Activated CD8-positive, alpha-beta T cell treated with anti-CD3 and anti-CD28 coated beads for 36 hours (primary cell): ENCODE data around the gene ARHGEF28. TPM values are rescaled to one million over a fixed set of nuclear protein-coding genes. Genes with fewer than 3 reads are reported as not detected.

ENCODE experiments used
- ATAC-seq: fragments of 200-7000 bp; cut with Tn5 transposase; one replicate; pipeline ENCODE4 v1.10.0; 2021; ENCODE audit warnings: mild to moderate bottlenecking, moderate library complexity
- CTCF ChIA-PET: fragments of 350-600 bp; sonication (Branson Sonifier 250); formaldehyde crosslinking; loops from one replicate; lab custom pipeline; 2021; ENCODE audit warnings: antibody characterized with exemption; lab: Charles Lee
- POLR2A ChIA-PET: fragments of 350-600 bp; sonication (Branson Sonifier 250); formaldehyde crosslinking; loops from one replicate; lab custom pipeline; 2021; ENCODE audit warnings: antibody characterized with exemption; lab: Charles Lee
- DNase-seq: peaks from one replicate; pipeline ENCODE4 v3.0.0-alpha.2; 2020
- H3K27ac Mint-ChIP-seq: one replicate; pipeline ENCODE4 v1.8.0; 2021; ENCODE audit warnings: mild to moderate bottlenecking, mixed read lengths
- H3K27me3 Mint-ChIP-seq: one replicate; pipeline ENCODE4 v1.8.0; 2021; ENCODE audit warnings: mixed read lengths
- H3K36me3 Mint-ChIP-seq: one replicate; pipeline ENCODE4 v1.8.0; 2021; ENCODE audit warnings: low read depth, mixed read lengths
- H3K4me1 Mint-ChIP-seq: one replicate; pipeline ENCODE4 v1.8.0; 2021; ENCODE audit warnings: low read depth, mixed read lengths
- H3K4me3 Mint-ChIP-seq: one replicate; pipeline ENCODE4 v1.8.0; 2021; ENCODE audit warnings: mild to moderate bottlenecking, moderate library complexity, mixed read lengths
- H3K9me3 Mint-ChIP-seq: one replicate; pipeline ENCODE4 v1.8.0; 2021; ENCODE audit warnings: mixed read lengths
- CTCF ChIP-seq: fragments of 200-600 bp; IDR thresholded peaks from one replicate; pipeline ENCODE4 v1.8.0; 2022; ENCODE audit warnings: antibody characterized with exemption, mild to moderate bottlenecking
- intact Hi-C: fragments of 100-400 bp; cut with micrococcal nuclease; formaldehyde crosslinking; loops from one replicate; pipeline ENCODE4 v1.10.0; 2022
- total RNA-seq, 2 experiments: library from RNA; stranded (reverse); gene quantifications; one replicate each; pipeline ENCODE4 v1.2.3, GENCODE V29; 2021

The ARHGEF28 gene
- total RNA-seq, 2 experiments from 2014 or later = 0.05 TPM; not detected in 1

GRCh38 chr5:73603998-73604397 lies 22.0 kb upstream of the ARHGEF28 start:
- no peak overlapping the region for H3K27ac Mint-ChIP-seq
- no peaks in the 10 kb centered on the region for H3K27me3 Mint-ChIP-seq
- CTCF ChIA-PET = interaction anchor here (3.8 kb wide), 1 partner anchor 13 kb away, joined by 16 read pairs; no protein-coding TSS in a partner anchor
- intact Hi-C loops = no loop called here
- POLR2A ChIA-PET = no interaction called here
- H3K9me3 Mint-ChIP-seq = peaks cover 2% of the 10 kb centered on the region
- ATAC-seq (no peak), DNase-seq (no peak)
- TF ChIP-seq CTCF = no peak
- no peak overlapping the region for H3K4me3 Mint-ChIP-seq
- no peaks in the 10 kb centered on the region for H3K4me1 Mint-ChIP-seq
- H3K36me3 Mint-ChIP-seq = no peaks in the 10 kb centered on the region

- H3K27me3 Mint-ChIP-seq = peaks cover 2% of the 10 kb centered on the region
Observed at GRCh38 chr5:73605223-73606087, 20.5 kb upstream of the ARHGEF28 start.

GRCh38 chr5:73606206-73606753 lies 19.7 kb upstream of the ARHGEF28 start:
- ChIA-PET CTCF (interaction anchor here (0.9 kb wide), 1 partner anchor 9 kb away, joined by 4 read pairs; no protein-coding TSS in a partner anchor), POLR2A (no interaction called here)
- Mint-ChIP-seq H3K27ac (no peak overlapping the region), H3K4me1 (no peaks in the 10 kb centered on the region), H3K27me3 (peaks cover 9% of the 10 kb centered on the region), H3K36me3 (no peaks in the 10 kb centered on the region), H3K4me3 (no peak overlapping the region), H3K9me3 (peaks cover 2% of the 10 kb centered on the region)
- ATAC-seq = no peak
- intact Hi-C loops = no loop called here
- TF ChIP-seq CTCF = no peak
- DNase-seq = no peak

More at GRCh38 chr5:73605223-73606087, 20.5 kb upstream of the ARHGEF28 start:
- ATAC-seq = no peak
- ChIA-PET CTCF (no interaction called here), POLR2A (no interaction called here)
- no peak for DNase-seq
- no peak for TF ChIP-seq CTCF
- Mint-ChIP-seq H3K9me3 (peaks cover 2% of the 10 kb centered on the region), H3K4me3 (no peak overlapping the region), H3K36me3 (no peaks in the 10 kb centered on the region), H3K27ac (no peak overlapping the region), H3K4me1 (no peaks in the 10 kb centered on the region)
- intact Hi-C loops = no loop called here

GRCh38 chr5:73607228-73607627 lies 18.8 kb upstream of the ARHGEF28 start:
- no peak overlapping the region for H3K27ac Mint-ChIP-seq
- intact Hi-C loops = no loop called here
- no peak for TF ChIP-seq CTCF
- ATAC-seq (no peak), DNase-seq (no peak)
- ChIA-PET POLR2A (no interaction called here), CTCF (no interaction called here)
- no peaks in the 10 kb centered on the region for H3K9me3 Mint-ChIP-seq
- H3K36me3 Mint-ChIP-seq = no peaks in the 10 kb centered on the region
- no peak overlapping the region for H3K4me3 Mint-ChIP-seq
- no peaks in the 10 kb centered on the region for H3K4me1 Mint-ChIP-seq
- peaks cover 14% of the 10 kb centered on the region for H3K27me3 Mint-ChIP-seq

- H3K27me3 Mint-ChIP-seq = peaks cover 23% of the 10 kb centered on the region
- no peak for TF ChIP-seq CTCF
- no peaks in the 10 kb centered on the region for H3K4me1 Mint-ChIP-seq
- intact Hi-C loops = no loop called here
- no peak overlapping the region for H3K4me3 Mint-ChIP-seq
- ChIA-PET POLR2A (no interaction called here), CTCF (no interaction called here)
- ATAC-seq (no peak), DNase-seq (no peak)
- no peaks in the 10 kb centered on the region for H3K36me3 Mint-ChIP-seq
- no peaks in the 10 kb centered on the region for H3K9me3 Mint-ChIP-seq
- H3K27ac Mint-ChIP-seq = no peak overlapping the region
Observed at GRCh38 chr5:73612799-73613198, 13.2 kb upstream of the ARHGEF28 start.
